HEK293 (cell line): Measurements from ENCODE around the gene ZFX.

Experiments used
- CTCF ChIA-PET: fragments of 350-600 bp; formaldehyde crosslinking; extraction: SDS; loops from one replicate; lab custom pipeline; 2021; ENCODE audit warnings: antibody characterized with exemption; lab: Yijun Ruan, JAX
- POLR2A ChIA-PET: fragments of 300-600 bp; formaldehyde crosslinking; extraction: SDS; loops from one replicate; lab custom pipeline; 2020; ENCODE audit warnings: antibody characterized with exemption, inconsistent platforms; lab: Yijun Ruan, JAX
- H3K27ac ChIP-seq: fragments of 200-500 bp; sonication (Bioruptor generic); 2 replicates; pipeline ENCODE4 v1.5.1; 2014; ENCODE audit warnings: low read depth, low read length, control low read depth, inconsistent platforms; ENCODE audit errors: extremely low read depth
- H3K36me3 ChIP-seq, 2 experiments: fragments of 200-500 bp in 1 of 2; sonication (Bioruptor generic) in 1 of 2; 1 replicate in 1 of 2; 2 replicates in 1 of 2; pipeline ENCODE4 v1.5.1; 2014 to 2017; ENCODE audit warnings: inconsistent platforms in 2 of 2, low read length in 2 of 2; ENCODE audit not compliant: control insufficient read depth in 2 of 2, insufficient read depth in 1 of 2
- H3K4me1 ChIP-seq: fragments of 200-500 bp; sonication (Bioruptor generic); 2 replicates; pipeline ENCODE4 v1.5.1; 2014; ENCODE audit warnings: mild to moderate bottlenecking, low read length, inconsistent platforms; ENCODE audit not compliant: control insufficient read depth, insufficient read depth
- H3K4me3 ChIP-seq: 2 replicates; pipeline ENCODE4 v1.5.1; 2011; ENCODE audit warnings: low read depth, mild to moderate bottlenecking, control low read depth, low read length, moderate library complexity
- H3K9me3 ChIP-seq: fragments of 200-500 bp; sonication (Bioruptor generic); 2 replicates; pipeline ENCODE4 v1.5.1; 2014; ENCODE audit warnings: low read depth, low read length, inconsistent platforms; ENCODE audit not compliant: control insufficient read depth, insufficient read depth
- GFI1B ChIP-seq: fragments of 450-650 bp; formaldehyde crosslinking; IDR thresholded peaks from 2 replicates; pipeline ENCODE4 v1.5.1; 2016; ENCODE audit warnings: missing biosample characterization, missing genetic modification characterization
- GLI2 ChIP-seq: fragments of 450-650 bp; formaldehyde crosslinking; IDR thresholded peaks from 2 replicates; pipeline ENCODE4; 2017; ENCODE audit warnings: missing biosample characterization, missing genetic modification characterization, low read depth, borderline replicate concordance
- REST ChIP-seq: fragments of 450-650 bp; formaldehyde crosslinking; IDR thresholded peaks from 2 replicates; pipeline ENCODE4 v1.5.1; 2016; ENCODE audit warnings: missing biosample characterization, missing genetic modification characterization
- ZFP37 ChIP-seq: fragments of 450-650 bp; formaldehyde crosslinking; IDR thresholded peaks from 2 replicates; pipeline ENCODE4 v1.5.1; 2016; ENCODE audit warnings: missing biosample characterization, missing genetic modification characterization
- ZNF132 ChIP-seq: fragments of 450-650 bp; formaldehyde crosslinking; IDR thresholded peaks from 2 replicates; pipeline ENCODE4 v1.5.1; 2017; ENCODE audit warnings: missing biosample characterization, missing genetic modification characterization, borderline replicate concordance
- ZNF16 ChIP-seq: fragments of 450-650 bp; formaldehyde crosslinking; IDR thresholded peaks from 2 replicates; pipeline ENCODE4 v1.5.1; 2016; ENCODE audit warnings: low read depth, missing biosample characterization, missing genetic modification characterization
- ZNF174 ChIP-seq: fragments of 450-650 bp; formaldehyde crosslinking; IDR thresholded peaks from 2 replicates; pipeline ENCODE4 v1.5.0; 2017; ENCODE audit warnings: missing biosample characterization, mild to moderate bottlenecking, missing genetic modification characterization
- ZNF221 ChIP-seq: fragments of 450-650 bp; formaldehyde crosslinking; IDR thresholded peaks from 2 replicates; pipeline ENCODE4 v1.5.1; 2017; ENCODE audit warnings: missing biosample characterization, missing genetic modification characterization, borderline replicate concordance
- ZNF23 ChIP-seq: fragments of 450-650 bp; formaldehyde crosslinking; IDR thresholded peaks from 2 replicates; pipeline ENCODE4 v1.5.1; 2016; ENCODE audit warnings: missing biosample characterization, missing genetic modification characterization, borderline replicate concordance
- ZNF266 ChIP-seq: fragments of 450-650 bp; formaldehyde crosslinking; IDR thresholded peaks from 2 replicates; pipeline ENCODE4 v1.5.1; 2016; ENCODE audit warnings: missing biosample characterization, missing genetic modification characterization, low read depth
- ZNF292 ChIP-seq: fragments of 450-650 bp; formaldehyde crosslinking; IDR thresholded peaks from 2 replicates; pipeline ENCODE4 v1.5.1; 2016; ENCODE audit warnings: low read depth, missing biosample characterization, missing genetic modification characterization, borderline replicate concordance
- ZNF560 ChIP-seq: fragments of 450-650 bp; formaldehyde crosslinking; IDR thresholded peaks from 2 replicates; pipeline ENCODE4 v1.5.1; 2017; ENCODE audit warnings: missing biosample characterization, missing genetic modification characterization, borderline replicate concordance
- ZNF670 ChIP-seq: fragments of 450-650 bp; formaldehyde crosslinking; IDR thresholded peaks from 2 replicates; pipeline ENCODE4 v1.5.1; 2016; ENCODE audit warnings: missing biosample characterization, missing genetic modification characterization, low read depth
- ZNF76 ChIP-seq: fragments of 450-650 bp; formaldehyde crosslinking; IDR thresholded peaks from 2 replicates; pipeline ENCODE4; 2016; ENCODE audit warnings: low read depth, missing biosample characterization, missing genetic modification characterization, borderline replicate concordance
- ZNF768 ChIP-seq: fragments of 450-650 bp; formaldehyde crosslinking; IDR thresholded peaks from 2 replicates; pipeline ENCODE4 v1.5.1; 2018; ENCODE audit warnings: missing biosample characterization, mild to moderate bottlenecking, missing genetic modification characterization
- ZNF792 ChIP-seq: fragments of 450-650 bp; formaldehyde crosslinking; IDR thresholded peaks from 2 replicates; pipeline ENCODE4 v1.5.1; 2016; ENCODE audit warnings: missing biosample characterization, missing genetic modification characterization
- TF ChIP-seq, protein P1 (sequence below): fragments of 450-650 bp; formaldehyde crosslinking; IDR thresholded peaks from 2 replicates; pipeline ENCODE4 v1.5.1; 2016; ENCODE audit warnings: missing biosample characterization, missing genetic modification characterization
- TF ChIP-seq, protein P2 (sequence below): fragments of 450-650 bp; formaldehyde crosslinking; IDR thresholded peaks from 2 replicates; pipeline ENCODE4 v1.5.1; 2017; ENCODE audit warnings: missing biosample characterization, missing genetic modification characterization

ZFX gene

DNA sequence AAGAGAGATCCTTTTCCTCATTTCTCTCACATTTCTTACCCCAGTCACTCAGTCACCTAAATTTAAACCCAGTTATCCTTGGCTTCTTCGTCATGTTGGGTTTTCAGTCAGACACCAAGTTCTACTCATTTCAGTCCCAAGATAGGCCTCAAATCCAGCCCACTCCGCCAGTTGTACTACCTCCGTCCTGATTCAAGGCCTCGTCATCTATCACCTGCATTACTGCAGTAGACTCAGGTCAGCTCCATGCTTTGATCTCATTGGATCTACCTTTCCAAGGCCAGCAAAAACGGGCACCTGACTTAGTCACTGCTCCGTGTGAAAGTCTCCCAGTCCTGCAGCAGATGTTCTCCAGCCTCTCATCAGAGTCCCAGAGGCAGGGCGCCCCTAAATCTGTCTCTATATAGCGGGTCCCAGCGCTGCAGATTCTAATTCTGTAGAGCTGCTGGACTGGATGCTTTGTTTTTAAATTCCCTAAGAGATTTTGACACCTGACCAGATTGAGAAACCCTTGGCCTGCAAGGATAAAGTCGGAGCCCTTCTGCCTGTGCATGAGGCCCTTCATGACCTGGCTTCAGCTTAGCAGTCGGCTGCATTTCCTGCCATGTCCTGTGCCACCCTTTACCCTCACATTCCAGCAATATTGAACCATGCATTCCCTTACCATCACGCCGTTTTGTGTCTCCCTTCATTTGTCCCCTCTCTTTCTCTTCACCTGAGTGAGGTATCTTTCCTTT, 53.7 kb downstream of the ZFX start:
- CTCF ChIA-PET, result interaction anchor here (1.4 to 2.1 kb wide), 2 partner anchors 9 to 32 kb away, joined by 3 to 10 read pairs; no protein-coding TSS in a partner anchor
- Histone ChIP-seq H3K9me3 (no peaks in the 10 kb centered on the region), H3K36me3 (peaks cover 10 to 21% of the 10 kb centered on the region in 2 experiments), H3K27ac (no peak overlapping the region), H3K4me1 (no peaks in the 10 kb centered on the region; the same call in 1 of the 2 replicates), H3K4me3 (no peak overlapping the region)
- TF ChIP-seq ZNF560 (no peak), ZNF792 (tag by site-specific recombination) (no peak), ZFP37 (tag by site-specific recombination) (no peak)
- POLR2A ChIA-PET, result interaction anchor here (0.8 kb wide), 1 partner anchor 16 kb away, joined by 3 read pairs; no protein-coding TSS in a partner anchor

- Histone ChIP-seq H3K4me1 (no peaks in the 10 kb centered on the region; the same call in 1 of the 2 replicates), H3K4me3 (no peak overlapping the region), H3K27ac (no peak overlapping the region), H3K36me3 (peaks cover 18 to 30% of the 10 kb centered on the region in 2 experiments), H3K9me3 (no peaks in the 10 kb centered on the region)
- CTCF ChIA-PET, result interaction anchor here (1.1 to 2.1 kb wide), 2 partner anchors 10 to 26 kb away, joined by 5 to 10 read pairs; no protein-coding TSS in a partner anchor
- POLR2A ChIA-PET, result interaction anchor here (0.8 kb wide), 1 partner anchor 18 kb away, joined by 3 read pairs; no protein-coding TSS in a partner anchor
- no peak for TF ChIP-seq ZNF16 (tag by site-specific recombination)
- TF ChIP-seq ZNF174 (tag by site-specific recombination), result no peak
- TF ChIP-seq GLI2 (tag by site-specific recombination), result no peak
- no peak for TF ChIP-seq ZNF768 (tag by site-specific recombination)
- no peak for TF ChIP-seq REST (tag by site-specific recombination)
- no peak for TF ChIP-seq GFI1B (tag by site-specific recombination)
- TF ChIP-seq, protein P1, sequence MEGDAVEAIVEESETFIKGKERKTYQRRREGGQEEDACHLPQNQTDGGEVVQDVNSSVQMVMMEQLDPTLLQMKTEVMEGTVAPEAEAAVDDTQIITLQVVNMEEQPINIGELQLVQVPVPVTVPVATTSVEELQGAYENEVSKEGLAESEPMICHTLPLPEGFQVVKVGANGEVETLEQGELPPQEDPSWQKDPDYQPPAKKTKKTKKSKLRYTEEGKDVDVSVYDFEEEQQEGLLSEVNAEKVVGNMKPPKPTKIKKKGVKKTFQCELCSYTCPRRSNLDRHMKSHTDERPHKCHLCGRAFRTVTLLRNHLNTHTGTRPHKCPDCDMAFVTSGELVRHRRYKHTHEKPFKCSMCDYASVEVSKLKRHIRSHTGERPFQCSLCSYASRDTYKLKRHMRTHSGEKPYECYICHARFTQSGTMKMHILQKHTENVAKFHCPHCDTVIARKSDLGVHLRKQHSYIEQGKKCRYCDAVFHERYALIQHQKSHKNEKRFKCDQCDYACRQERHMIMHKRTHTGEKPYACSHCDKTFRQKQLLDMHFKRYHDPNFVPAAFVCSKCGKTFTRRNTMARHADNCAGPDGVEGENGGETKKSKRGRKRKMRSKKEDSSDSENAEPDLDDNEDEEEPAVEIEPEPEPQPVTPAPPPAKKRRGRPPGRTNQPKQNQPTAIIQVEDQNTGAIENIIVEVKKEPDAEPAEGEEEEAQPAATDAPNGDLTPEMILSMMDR (tag by site-specific recombination), result no peak
- no peak for TF ChIP-seq ZNF221
- TF ChIP-seq ZNF292 (tag by site-specific recombination), result no peak
- no peak for TF ChIP-seq ZNF266 (tag by site-specific recombination)
- no peak for TF ChIP-seq ZNF132
These were observed 54.8 kb downstream of the ZFX start for GRCh38 chrX:24204331-24204730.

- ChIA-PET CTCF (interaction anchor here (0.6 to 2.1 kb wide), 3 partner anchors 11 to 192 kb away, joined by 3 to 10 read pairs (median 5); no protein-coding TSS in a partner anchor), POLR2A (no interaction called here)
- Histone ChIP-seq H3K36me3 (peaks cover 25 to 37% of the 10 kb centered on the region in 2 experiments), H3K27ac (no peak overlapping the region), H3K4me1 (no peaks in the 10 kb centered on the region; the same call in 1 of the 2 replicates), H3K9me3 (no peaks in the 10 kb centered on the region), H3K4me3 (no peak overlapping the region)
- no peak for TF ChIP-seq ZNF670 (tag by site-specific recombination)
- TF ChIP-seq ZNF76 (tag by site-specific recombination), result no peak
- no peak for TF ChIP-seq ZNF266 (tag by site-specific recombination)
- TF ChIP-seq ZNF23 (tag by site-specific recombination), result no peak
- TF ChIP-seq, protein P2, sequence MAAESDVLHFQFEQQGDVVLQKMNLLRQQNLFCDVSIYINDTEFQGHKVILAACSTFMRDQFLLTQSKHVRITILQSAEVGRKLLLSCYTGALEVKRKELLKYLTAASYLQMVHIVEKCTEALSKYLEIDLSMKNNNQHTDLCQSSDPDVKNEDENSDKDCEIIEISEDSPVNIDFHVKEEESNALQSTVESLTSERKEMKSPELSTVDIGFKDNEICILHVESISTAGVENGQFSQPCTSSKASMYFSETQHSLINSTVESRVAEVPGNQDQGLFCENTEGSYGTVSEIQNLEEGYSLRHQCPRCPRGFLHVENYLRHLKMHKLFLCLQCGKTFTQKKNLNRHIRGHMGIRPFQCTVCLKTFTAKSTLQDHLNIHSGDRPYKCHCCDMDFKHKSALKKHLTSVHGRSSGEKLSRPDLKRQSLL (tag by site-specific recombination), result no peak
These were observed 55.4 kb downstream of the ZFX start for GRCh38 chrX:24204958-24205357.
